GM21529 (cell line): ENCODE results near the gene STAC2.

Experiments
- ATAC-seq: cut with Tn5 transposase; IDR thresholded peaks from one replicate; pipeline ENCODE4 v1.9.1; 2021; ENCODE audit not compliant: unreplicated experiment

Gene STAC2

DNA sequence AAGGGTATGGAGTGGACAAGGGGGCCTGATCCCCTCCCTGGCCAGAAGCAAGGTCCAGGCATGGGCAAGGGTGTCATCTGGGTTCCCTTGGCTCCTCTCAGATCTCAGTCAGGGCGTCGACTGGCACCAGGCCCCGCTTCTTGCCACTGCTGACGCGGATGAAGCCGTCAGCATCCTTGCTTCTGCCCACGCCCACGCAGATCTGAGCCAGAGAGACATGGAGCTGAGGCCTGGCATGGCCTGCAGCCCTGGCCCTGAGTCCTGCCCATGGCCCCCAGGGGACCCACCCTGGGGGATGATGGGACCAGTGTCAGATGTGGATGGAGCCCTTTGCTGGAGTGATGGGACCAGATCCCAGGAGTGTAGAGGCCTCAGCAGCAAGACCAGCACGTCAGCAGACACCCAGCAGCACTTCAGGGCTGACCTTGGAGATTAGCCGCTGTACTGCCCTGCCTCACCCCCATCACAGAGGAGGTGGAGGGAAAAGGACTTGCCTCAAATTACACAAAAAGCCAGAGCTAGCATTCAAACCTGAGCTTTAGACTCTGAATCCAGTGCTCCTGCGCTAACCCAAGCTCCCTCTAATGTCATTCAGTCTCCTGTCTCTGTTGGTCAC, 13.4 kb downstream of the STAC2 start:
- ATAC-seq = no peak

- ATAC-seq = no peak
Observed at GRCh38 chr17:39210093-39210434, 15.7 kb downstream of the STAC2 start.

DNA sequence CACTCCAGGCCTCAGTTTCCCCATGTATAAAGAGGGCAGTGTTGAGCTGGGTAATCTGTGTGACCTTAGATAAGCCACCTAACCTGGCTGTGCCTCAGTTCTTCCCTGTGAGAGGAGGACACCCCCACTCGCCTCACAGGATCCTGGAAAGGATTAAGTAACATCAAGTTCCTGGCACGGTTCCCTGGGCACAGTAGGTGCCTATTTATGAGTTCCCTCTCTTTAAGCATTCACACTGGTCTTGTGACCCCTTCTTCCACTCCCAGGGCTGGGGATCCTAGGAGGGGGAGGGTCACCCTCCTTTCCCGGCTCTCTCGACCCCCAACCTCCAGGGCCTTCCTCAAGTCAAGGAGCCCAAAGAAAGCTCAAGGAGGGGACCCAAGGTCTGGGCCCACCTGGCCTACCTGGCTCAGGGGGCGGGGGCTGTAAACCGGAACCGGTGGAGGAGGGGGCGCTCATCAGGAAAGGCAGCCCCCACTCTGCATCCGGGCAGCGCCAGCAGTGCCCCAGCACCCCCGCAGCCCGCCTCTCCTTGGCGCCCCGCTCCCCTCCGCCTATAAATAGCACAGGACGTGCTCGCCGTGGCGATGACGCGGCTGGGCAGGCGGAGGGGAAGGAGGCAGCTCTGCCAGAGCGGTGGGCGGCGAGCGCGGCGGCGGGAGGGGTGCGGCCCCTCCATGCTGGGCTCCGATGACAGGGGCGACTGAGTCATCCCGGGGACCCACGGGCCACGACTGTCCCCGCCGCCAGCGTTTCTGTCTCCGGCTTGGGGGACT, 16.2 kb downstream of the STAC2 start:
- no peak for ATAC-seq

- no peak for ATAC-seq
Observed at GRCh38 chr17:39208893-39209292, 16.9 kb downstream of the STAC2 start.

GRCh38 chr17:39208136-39208535, 17.6 kb downstream of the STAC2 start:
- ATAC-seq = no peak

DNA sequence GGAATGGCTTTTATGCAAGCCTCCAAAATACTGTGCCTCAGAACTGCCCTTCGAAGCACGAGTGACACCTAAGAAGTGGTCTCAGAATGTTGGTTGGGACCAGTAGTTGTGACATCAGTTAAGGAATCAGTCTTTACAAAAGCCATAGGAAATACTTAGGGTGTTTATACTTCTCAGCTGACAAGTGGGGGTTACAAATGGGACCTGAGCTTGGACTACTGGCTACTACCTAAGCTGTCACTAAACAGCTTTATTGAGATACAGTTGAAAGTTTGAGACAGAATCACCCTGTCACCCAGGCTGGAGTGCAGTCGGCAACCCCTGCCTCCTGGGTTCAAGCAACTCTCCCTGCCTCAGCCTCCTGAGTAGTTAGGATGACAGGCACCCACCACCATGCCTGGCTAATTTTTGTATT, 20.6 kb downstream of the STAC2 start:
- ATAC-seq = no peak

DNA sequence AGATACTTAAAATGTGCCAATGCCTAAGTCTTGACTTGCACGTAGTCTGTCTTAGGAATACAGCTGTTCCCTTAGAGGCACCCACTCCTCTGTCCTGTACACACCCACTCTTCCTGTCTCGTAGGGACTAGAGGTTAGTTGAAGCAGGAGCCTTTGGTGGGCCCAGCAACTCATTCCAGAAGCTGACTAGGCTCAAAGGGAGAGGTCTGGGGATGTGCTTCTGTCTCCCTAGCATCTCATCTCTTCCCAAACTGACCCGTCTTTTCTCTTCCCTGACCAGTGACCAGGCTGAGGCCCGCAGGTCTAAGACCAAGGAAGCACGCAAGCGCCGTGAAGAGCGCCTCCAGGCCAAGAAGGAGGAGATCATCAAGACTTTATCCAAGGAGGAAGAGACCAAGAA, 21.5 kb downstream of the STAC2 start:
- ATAC-seq = no peak

DNA sequence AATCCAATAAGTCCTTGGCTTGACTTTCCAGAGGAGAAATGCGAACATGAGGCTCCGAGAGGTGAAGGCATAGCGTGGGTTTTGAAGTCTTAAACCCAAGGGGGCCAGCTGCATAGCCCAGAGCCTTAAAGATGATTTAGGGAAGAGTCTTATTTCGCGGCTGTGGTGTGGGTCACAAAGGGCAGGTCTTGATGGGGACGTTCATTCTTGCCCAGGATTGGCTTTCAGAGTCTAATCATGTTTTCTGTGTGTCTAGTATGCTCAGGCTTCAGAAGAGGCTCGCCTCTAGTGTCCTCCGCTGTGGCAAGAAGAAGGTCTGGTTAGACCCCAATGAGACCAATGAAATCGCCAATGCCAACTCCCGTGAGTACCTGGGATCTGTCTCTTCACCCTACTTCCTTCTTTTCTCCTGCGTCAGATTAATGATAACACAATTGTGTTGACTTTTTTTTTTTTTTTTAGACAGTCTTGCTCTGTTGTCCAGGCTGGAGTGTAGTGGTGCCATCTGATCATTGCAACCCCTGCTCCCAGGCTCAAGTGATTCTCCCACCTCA, 24.7 kb downstream of the STAC2 start:
- ATAC-seq = no peak

DNA sequence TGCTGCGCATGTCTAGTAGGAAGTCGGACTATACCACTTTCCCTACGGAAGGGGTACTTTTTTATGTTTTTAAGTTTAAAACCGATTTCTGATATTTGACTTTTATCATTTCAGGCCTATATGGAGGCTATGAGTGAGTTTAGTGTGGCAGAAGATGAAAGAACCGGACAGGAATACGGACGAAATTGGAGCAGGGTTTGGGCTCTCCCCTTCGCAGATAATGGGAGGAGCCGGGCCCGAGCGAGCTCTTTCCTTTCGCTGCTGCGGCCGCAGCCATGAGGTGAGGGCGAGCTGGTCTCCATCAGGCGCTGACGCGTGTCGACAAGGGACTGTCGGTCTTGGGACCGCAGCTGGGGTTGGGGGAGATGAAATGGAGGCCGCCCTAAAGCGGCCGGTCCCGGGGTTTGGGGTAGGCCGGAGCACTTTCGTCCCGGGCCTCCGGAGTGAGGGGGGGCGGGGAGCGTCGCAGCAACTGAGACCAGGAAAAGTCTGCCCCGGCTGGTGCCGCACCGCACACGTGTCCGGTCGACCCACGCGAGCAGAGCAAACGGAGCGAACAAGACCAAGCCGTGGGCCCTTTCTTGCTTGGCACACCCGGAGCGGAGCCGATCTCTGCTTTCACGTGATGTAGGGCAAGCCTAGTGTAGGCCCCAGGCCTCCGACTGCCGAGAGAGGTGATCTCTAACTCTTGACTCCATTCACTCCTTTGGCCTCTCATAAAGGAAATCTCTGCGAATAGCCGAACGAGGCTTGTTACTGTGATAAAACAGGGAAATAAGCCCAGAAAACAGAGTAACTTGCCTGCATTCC, 25.5 kb downstream of the STAC2 start, which contains the start of gene RPL19:
Gene RPL19, plus strand, starts transcription at position 214 of the 810 bp plus-strand sequence. Its CDS starts 62 bp downstream, at position 276.
- ATAC-seq = peak; percentile 52

GRCh38 chr17:39199820-39200069, 26.0 kb downstream of the STAC2 start:
- peak; percentile 52 for ATAC-seq

DNA sequence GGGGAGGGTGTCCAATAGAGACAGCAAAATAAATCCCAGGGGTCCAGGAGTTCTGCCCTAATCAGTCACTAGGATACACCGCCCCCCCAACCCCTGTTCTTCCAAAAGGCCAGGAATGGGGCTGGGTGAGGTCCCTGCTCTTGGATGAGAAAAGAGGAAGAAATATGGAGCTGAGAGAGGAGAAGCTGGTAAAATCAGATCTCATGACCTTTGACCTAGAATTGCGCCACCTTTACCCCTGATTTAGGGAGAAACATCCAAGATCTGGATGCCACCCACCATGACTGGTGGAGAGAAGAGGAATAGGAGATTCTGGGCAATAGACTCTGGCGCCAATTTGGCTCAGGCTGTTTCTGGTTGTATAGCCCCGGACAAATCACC, 27.6 kb downstream of the STAC2 start:
- ATAC-seq = no peak

- ATAC-seq = no peak
Observed at GRCh38 chr17:39197380-39198185, 28.2 kb downstream of the STAC2 start, which contains the start of gene CACNB1. Gene CACNB1 (minus strand): TSS chr17:39197669. CDS start chr17:39197495, 174 bp downstream.

DNA sequence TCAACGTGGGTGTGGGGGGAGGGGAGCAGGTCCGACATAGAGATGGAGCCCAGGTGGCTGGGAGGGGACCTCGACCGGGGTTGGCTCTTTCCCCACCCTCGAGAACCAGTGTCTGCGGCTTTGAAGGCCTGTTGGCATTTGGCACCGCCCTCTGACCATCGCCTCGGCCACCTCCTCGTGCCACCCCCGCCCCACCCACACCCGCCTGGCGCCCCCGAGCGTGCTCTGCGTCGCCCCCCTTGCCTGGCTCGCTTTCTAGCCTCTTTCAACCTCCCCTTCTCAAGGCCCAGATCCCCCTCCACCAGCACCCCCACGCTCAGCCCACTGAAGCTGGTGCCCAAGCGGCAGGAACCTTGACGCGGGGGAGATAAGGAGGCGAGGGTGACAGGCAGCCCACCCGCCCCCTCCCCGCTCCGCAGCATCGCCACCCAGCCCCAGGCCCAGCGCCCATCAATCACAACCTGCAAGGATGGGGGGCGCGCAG, 28.9 kb downstream of the STAC2 start:
- ATAC-seq = no peak

DNA sequence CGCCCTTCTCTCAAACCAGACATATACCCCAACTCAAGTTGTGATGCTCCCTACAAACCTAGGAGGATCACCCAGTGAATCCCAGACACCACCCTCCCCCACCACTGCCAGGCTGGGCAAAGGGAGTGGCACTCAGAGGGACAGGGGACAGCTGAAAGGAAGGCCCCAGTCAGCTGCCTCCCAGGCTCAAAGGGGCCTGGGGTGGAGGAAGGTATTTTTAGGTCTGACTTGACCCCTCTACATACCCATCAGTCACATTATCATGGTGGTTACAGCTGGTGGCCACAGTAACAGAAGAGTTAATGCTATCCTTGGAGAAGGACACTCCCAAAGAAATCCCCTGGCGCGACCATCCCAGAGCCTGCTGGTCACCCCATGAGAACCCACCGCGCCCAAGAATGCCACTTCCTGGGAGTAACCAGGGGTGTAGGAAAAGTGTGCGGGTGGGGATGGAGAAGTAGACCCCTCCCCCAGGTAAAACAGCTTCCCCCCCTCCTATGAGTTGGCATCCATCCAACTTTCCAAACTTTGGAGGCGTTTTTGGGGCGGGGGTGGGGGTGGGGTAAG, 29.4 kb downstream of the STAC2 start:
- no peak for ATAC-seq

DNA sequence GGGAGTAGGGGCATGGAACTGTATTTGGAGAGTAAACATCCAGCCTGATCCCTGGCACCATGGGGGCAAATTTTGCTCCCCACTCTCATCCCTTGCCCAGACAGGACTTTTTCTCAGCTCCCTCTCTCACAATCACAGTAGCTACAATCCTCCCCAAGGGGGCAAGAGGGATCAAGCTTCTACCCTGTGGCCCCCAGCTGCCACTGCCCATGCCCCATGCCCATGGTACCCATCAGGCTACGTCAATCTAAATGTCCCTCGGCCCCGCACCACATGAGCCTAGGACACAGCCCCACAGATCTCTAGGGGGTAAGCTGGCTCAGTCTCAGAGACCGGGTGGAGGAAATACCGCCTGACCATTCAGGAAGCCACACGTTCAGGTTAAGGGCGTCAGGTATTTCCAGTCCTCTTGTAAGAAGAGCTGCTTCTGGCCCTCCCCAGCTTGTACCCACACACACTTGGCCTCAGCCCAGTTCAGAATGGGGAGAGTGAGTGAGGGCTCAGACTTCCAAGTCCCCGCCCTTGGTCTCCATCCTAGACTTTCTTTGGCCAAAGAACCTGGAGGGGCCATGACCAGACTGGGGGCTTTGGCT, 30.1 kb downstream of the STAC2 start:
- no peak for ATAC-seq

- ATAC-seq = no peak
Observed at GRCh38 chr17:39194985-39195524, 30.7 kb downstream of the STAC2 start.

DNA sequence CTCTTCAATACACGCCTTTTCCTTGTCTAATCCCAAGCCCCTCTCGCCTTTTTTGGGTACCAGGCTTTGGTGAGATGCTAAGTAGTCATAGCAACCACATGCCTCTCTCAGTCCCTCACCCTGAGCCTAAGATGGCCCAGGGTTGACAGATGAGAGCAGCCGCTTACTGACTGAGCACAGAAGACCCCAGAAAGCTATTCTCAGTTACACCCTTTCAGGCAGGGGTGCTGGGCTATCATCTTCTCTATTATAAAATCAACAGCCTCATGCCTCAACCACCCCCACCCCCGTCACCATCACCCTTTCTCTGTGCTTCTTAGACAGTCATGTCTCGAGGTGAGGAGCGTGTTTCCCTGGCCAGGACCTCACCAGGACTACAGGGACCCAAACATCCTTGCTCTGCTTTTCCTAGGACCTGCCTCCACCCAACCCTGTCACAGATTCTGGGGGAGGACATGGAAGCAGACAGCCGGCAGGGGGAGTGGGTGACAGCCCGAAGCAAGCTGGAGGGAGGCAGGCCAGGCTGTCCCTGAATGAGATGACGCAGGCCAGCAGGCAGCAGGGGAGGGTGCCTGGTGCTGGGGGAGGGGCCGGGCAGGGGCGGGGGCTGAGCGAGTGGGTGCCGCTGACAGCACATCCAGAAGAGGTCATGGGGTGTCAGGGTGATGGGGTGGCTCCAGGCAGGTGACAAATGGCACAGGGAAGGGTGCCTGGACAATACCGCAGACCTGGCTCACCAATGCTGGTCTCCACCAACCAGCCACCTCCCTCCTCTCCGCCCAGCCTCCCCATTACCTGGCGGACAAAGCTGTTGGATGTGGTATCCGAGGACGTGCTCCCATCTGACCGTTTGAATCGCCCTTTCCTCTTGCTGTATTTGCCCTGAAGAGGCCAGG, 31.4 kb downstream of the STAC2 start:
- no peak for ATAC-seq

DNA sequence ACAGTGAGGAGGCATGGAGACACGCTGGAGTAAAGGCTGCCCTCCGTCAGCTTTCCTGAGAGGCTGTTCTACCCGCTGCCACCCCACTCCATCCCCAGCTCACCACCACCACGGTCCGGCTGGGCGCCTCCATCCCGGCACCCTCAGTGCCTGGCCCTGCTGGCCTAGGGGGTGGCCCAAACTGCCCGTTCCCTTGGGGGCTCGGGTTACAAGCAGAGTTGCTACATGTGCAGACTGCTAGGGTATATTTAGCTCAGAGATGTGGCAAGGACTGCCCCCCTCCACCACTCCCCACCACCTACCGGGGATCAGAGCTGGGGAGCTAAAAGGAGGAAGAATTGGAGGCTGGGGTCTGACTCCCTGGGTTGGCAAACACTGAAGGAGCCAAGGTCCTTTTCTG, 32.4 kb downstream of the STAC2 start:
- no peak for ATAC-seq

GRCh38 chr17:39192901-39193300, 32.8 kb downstream of the STAC2 start:
- ATAC-seq = no peak
